ENCODE measurements around the gene LY9. TPM values are rescaled to one million over a fixed set of nuclear protein-coding genes. Genes with fewer than 3 reads are reported as not detected.

Gene LY9
- total RNA-seq, 2 experiments from 2014 or later, result 70.9 to 73.6 TPM

DNA sequence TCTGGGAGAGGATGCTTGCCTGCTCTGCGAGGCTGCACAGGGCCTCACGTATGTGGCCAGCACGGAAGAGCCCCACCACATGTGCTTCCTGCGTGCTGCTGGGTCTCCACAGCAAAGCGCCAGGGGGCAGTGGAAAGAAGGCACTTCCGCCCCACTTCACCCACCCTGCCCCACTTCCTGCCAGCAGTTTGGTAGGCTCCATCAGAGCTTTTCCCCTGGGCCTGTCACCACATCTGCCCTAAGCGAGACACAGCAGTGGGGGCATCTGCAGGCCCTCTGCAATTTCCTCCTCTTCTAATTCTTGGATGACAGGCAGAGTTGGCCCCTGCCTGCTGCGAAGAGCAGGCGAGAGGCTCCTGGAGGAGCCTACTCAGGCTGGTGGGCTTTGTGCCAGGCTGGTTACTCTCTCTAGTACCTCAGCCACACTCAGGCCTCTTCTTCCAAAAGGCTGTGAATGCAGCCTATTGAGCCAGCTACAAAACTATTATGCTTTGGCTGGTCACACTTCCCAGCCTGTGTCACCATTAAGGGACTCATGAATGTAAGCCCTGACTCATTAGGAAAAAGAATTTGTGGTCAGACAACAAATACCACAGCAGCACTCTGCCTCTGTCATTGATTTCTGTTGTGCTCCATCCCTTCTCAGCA is 41.7 kb downstream of the LY9 start:
- ATAC-seq (ENCODE audit: low read depth), result peak; percentile 92
- DNase-seq, result peak; percentile 84
- H3K4me1 Mint-ChIP-seq, result peaks cover 63% of the 10 kb centered on the region
- H3K9me3 Mint-ChIP-seq, result no peaks in the 10 kb centered on the region
- H3K27ac Mint-ChIP-seq, result peak overlapping the region; percentile 98
- H3K36me3 Mint-ChIP-seq, result peaks cover 5% of the 10 kb centered on the region
- H3K4me3 Mint-ChIP-seq, result peak overlapping the region; percentile 76
- POLR2A ChIA-PET, result interaction anchor here (0.7 to 4.1 kb wide), 15 partner anchors 9 to 154 kb away, joined by 3 to 25 read pairs (median 5); partner anchors contain the start of genes CD244, ITLN2 and LY9
- no peaks in the 10 kb centered on the region for H3K27me3 Mint-ChIP-seq

DNA sequence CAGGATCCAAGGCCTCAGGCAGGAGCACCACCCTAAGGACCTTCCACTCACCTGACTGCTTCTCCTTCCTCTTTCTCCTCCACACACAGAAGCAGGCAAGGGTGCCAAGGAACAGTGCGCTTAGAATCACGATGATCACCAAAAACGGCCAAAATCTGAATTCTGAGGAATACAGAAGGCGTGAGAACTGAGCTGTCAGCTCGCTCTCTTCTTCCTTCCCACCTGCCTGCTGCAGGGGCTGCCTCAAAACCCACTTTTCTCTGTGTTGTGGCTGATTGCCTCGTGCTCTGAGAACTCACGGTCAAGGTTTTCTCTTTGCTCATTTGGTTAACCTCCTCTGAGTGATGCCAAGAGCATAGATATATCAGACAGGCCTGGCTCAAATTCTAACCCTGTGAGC is 42.9 kb downstream of the LY9 start:
- Mint-ChIP-seq H3K9me3 (peaks cover 2% of the 10 kb centered on the region), H3K36me3 (peaks cover 11% of the 10 kb centered on the region), H3K27me3 (no peaks in the 10 kb centered on the region), H3K4me3 (peak overlapping the region; percentile 76), H3K27ac (peak overlapping the region; percentile 98), H3K4me1 (peaks cover 67% of the 10 kb centered on the region)
- no peak for ATAC-seq (ENCODE audit: low read depth)
- DNase-seq, result peak; percentile 53
- POLR2A ChIA-PET, result interaction anchor here (0.6 to 3.1 kb wide), 7 partner anchors 16 to 151 kb away, joined by 3 to 25 read pairs (median 4); partner anchors contain the start of gene CD244

DNA sequence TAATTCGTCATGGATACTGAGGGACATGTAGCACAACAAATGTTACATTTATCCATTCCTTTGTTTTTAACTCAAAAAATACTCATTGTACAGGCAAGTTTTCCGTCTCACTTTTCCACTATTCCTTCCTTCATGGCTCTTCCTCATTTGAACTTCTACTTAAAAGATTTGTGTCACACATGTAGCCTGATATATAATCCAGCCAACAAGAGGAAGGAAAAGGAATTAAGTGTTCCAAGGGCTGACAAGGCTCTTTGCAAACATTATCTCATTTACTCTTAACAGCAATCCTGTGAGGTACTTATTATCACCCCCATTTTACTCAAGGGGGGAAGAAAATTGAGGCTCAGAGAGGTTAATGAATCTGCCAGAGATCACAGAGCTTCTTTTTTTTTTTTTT is 43.8 kb downstream of the LY9 start:
- Mint-ChIP-seq H3K4me3 (no peak overlapping the region), H3K9me3 (peaks cover 6% of the 10 kb centered on the region), H3K27me3 (no peaks in the 10 kb centered on the region), H3K27ac (no peak overlapping the region), H3K36me3 (peaks cover 15% of the 10 kb centered on the region), H3K4me1 (peaks cover 68% of the 10 kb centered on the region)
- ATAC-seq (ENCODE audit: low read depth), result no peak
- POLR2A ChIA-PET, result interaction anchor here (0.6 to 0.9 kb wide), 2 partner anchors 8 to 114 kb away, joined by 3 to 4 read pairs; no protein-coding TSS in a partner anchor
- no peak for DNase-seq

DNA sequence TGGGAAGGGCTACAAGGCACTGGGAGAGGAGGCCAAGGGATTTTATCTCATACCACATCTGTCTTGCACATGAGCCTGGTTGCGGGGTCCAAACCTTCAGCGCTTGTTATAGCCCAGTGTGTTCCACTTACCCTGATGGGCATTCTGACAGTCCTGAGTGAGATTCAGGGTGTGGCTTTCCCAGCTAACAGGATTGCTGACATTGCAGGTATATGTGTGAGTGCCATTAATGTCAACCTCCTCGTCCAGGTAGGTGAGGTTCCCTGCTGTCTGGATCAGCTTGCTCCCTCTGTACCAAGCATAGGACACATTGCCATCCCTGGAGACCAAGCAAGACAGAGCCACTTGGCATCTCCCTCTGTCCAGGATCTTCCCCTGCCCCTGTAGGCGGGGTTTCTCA is 45.1 kb downstream of the LY9 start:
- Mint-ChIP-seq H3K27me3 (no peaks in the 10 kb centered on the region), H3K27ac (no peak overlapping the region), H3K4me3 (no peak overlapping the region), H3K36me3 (peaks cover 23% of the 10 kb centered on the region), H3K4me1 (peaks cover 61% of the 10 kb centered on the region), H3K9me3 (peaks cover 8% of the 10 kb centered on the region)
- ATAC-seq (ENCODE audit: low read depth) (no peak), DNase-seq (no peak)
- POLR2A ChIA-PET, result no interaction called here

DNA sequence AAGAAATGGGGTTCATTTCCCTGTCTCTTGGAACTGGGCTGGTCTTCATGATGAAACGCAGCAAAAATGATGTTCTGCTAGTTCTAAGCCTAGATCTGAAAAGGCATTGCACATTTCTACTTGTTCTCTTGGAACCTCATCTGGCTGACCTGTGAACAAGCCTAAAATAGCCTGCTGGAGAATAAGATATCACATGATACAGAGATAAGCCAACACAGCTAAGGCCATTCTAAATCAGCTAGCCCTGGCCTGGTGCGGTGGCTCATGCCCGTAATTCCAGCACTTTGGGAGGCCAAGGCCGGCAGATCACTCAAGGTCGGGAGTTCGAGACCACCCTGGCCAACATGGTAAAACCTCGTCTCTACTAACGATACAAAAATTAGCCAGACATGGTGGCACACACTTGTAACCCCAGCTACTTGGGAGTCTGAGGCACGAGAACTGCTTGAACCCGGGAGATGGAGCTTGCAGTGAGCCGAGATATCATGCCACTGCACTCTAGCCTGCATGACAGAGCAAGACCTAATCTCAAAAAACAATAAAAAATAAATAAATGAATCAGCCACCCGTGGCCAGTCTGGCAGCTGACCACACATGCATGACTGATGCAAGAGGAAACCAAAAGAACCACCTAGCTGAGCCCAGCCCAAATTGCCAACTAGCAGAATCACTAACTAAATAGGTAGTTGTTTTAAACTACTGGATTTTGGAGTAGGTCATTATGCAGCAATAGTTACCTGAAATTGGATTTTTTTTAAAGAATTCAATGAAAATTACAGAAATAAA is 48.7 kb downstream of the LY9 start:
- Mint-ChIP-seq H3K9me3 (peaks cover 8% of the 10 kb centered on the region), H3K4me3 (no peak overlapping the region), H3K27me3 (peaks cover 4% of the 10 kb centered on the region), H3K4me1 (peaks cover 34% of the 10 kb centered on the region), H3K36me3 (peaks cover 31% of the 10 kb centered on the region), H3K27ac (no peak overlapping the region)
- POLR2A ChIA-PET, result interaction anchor here (1.4 kb wide), 1 partner anchor 48 kb away, joined by 3 read pairs; the partner anchor contains the start of gene LY9
- DNase-seq (no peak), ATAC-seq (ENCODE audit: low read depth) (no peak)

DNA sequence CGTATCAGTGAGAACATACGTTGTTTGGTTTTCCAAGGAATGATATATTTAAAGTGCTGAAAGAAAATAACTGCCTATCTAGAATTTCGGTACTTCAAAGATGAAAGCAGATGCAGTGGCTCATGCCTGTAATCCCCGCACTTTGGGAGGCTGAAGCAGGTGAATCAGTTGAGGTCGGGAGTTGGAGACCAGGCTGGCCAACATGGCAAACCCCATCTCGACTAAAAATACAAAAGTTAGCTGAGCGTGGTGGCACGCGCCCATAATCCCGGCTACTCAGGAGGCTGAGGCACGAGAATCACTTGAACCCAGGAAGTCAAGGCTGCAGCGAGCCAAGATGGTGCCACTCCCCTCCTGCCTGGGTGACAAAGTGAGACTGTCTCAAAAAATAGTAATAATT is 50.3 kb downstream of the LY9 start:
- Mint-ChIP-seq H3K27ac (no peak overlapping the region), H3K4me3 (no peak overlapping the region), H3K27me3 (peaks cover 4% of the 10 kb centered on the region), H3K9me3 (peaks cover 8% of the 10 kb centered on the region), H3K36me3 (peaks cover 29% of the 10 kb centered on the region), H3K4me1 (peaks cover 31% of the 10 kb centered on the region)
- DNase-seq (no peak), ATAC-seq (ENCODE audit: low read depth) (no peak)
- POLR2A ChIA-PET, result interaction anchor here (1.2 kb wide), 1 partner anchor 9 kb away, joined by 6 read pairs; no protein-coding TSS in a partner anchor

DNA sequence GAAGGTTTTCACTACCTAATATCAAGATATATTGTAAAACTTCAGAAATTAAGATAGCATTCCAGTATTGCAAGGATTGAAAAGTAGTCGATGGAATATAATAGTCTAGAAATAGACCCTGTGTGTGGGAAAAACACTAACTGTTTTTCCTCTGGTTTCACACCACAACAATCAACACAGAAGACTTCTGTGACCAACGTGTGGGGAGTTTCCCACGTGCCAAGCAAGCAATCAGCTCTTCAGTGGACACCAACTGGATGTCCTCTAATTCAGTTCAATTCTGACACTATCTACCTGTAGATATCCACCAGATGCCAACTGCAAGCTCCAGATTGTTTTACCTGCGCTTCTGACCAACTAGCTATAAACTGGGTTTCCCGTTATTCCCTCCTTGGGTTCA is 54.6 kb downstream of the LY9 start:
- Mint-ChIP-seq H3K4me1 (peaks cover 6% of the 10 kb centered on the region), H3K9me3 (no peaks in the 10 kb centered on the region), H3K27me3 (peaks cover 4% of the 10 kb centered on the region), H3K4me3 (no peak overlapping the region), H3K27ac (no peak overlapping the region), H3K36me3 (peaks cover 19% of the 10 kb centered on the region)
- DNase-seq (no peak), ATAC-seq (ENCODE audit: low read depth) (no peak)
- POLR2A ChIA-PET, result no interaction called here

DNA sequence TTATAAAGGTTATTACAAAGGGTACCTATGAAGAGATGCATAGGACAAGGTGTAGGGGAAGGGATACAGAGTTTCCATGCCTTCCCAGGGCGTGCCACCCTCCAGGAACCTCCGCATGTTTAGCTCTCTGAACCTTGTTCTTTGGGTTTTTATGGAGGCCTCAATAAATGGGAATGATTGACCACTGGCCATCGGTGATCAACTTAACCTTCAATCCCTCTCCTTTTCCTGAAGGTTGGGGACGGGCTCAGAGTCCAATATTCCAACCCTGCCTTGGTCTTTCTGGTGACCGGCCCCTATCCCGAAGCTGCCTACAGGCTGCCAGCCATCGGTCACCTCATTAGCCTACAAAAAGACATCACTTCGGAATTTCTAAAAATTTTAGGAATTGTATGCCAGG is 55.0 kb downstream of the LY9 start:
- Mint-ChIP-seq H3K27ac (no peak overlapping the region), H3K27me3 (peaks cover 4% of the 10 kb centered on the region), H3K36me3 (peaks cover 17% of the 10 kb centered on the region), H3K4me3 (no peak overlapping the region), H3K4me1 (peaks cover 6% of the 10 kb centered on the region), H3K9me3 (no peaks in the 10 kb centered on the region)
- DNase-seq (no peak), ATAC-seq (ENCODE audit: low read depth) (no peak)
- POLR2A ChIA-PET, result interaction anchor here (1.1 kb wide), 1 partner anchor 14 kb away, joined by 3 read pairs; no protein-coding TSS in a partner anchor

DNA sequence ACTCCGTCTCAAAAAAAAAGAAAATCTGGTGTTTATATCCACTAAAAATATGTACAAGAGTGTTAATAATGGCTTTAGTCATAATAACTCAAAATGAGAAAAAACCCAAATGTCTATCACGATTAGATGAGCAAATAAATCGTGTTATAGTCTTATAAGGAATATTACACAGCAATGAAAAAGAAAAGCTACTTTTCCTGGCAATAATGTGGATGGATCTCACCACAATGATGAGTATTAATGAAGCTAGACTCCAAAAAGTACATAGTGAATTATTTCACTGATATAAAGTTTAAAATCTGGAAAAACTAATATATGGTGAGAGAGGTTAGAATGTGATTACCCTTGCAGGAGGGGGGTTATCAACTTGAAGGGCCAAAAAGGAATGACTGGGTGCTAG is 57.0 kb downstream of the LY9 start:
- Mint-ChIP-seq H3K36me3 (peaks cover 15% of the 10 kb centered on the region), H3K9me3 (no peaks in the 10 kb centered on the region), H3K4me1 (peaks cover 7% of the 10 kb centered on the region), H3K27me3 (no peaks in the 10 kb centered on the region), H3K27ac (no peak overlapping the region), H3K4me3 (no peak overlapping the region)
- POLR2A ChIA-PET, result interaction anchor here (0.9 kb wide), 1 partner anchor 15 kb away, joined by 3 read pairs; no protein-coding TSS in a partner anchor
- no peak for DNase-seq
- ATAC-seq (ENCODE audit: low read depth), result no peak

DNA sequence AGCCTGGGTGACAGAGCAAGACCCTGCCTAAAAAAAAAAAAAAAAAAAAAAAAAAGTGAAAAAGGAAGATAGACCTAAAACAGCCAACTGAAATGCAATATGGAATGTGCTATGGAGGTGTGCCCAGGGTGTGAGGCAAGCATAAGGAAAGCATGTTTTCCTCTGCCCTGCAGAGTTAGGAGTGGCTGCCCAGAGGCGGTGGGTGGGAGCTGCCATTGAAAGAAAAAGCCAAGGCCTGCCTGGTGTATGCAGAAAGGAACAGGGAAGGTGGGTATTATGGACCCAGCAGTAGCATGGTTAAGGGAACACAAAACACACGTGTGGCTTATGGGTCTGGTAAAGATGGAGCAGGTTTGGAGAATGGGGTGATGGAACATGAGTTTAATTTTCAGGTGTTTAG is 57.8 kb downstream of the LY9 start:
- POLR2A ChIA-PET, result no interaction called here
- no peak overlapping the region for H3K27ac Mint-ChIP-seq
- peaks cover 13% of the 10 kb centered on the region for H3K36me3 Mint-ChIP-seq
- no peaks in the 10 kb centered on the region for H3K27me3 Mint-ChIP-seq
- H3K4me3 Mint-ChIP-seq, result no peak overlapping the region
- DNase-seq, result no peak
- no peaks in the 10 kb centered on the region for H3K9me3 Mint-ChIP-seq
- H3K4me1 Mint-ChIP-seq, result peaks cover 9% of the 10 kb centered on the region
- ATAC-seq (ENCODE audit: low read depth), result no peak

DNA sequence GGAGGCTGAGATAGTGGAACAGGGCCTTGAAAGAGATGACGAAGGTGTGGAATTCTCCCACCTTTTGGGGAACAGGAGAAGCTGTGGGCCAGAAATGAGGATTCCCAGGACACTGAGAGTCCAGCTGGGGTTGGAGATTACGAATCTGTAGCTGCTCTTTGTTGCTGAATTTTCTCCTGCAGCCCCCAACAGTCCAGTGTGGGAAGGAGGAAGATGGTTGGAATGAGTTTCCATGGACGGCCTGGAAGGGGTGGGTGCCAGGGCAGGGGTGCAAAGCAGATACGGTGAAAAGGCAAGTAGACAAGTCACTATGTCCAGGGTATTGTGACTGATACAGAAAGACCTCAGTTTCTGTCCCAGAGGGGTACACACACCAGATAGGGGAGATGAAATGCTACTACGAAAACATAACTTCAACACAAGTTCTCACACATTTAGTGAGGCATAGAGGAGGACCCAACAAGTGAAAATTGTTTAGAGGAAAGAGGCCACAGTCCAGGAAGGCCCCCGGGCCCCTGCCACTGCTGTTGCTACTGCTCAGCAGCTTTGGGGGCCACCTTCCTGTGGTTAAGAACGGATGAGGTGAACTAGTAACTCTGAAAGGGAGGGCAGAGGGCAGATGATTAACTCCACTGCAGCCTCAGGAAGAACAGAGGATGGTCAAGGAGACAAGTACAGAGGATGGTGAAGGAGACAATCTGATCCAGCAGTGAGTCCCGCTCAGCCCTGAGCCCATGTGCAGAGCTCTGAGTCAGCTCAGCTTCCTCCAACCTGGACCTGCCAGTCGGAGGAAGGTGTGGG is 59.4 kb downstream of the LY9 start:
- Mint-ChIP-seq H3K4me3 (no peak overlapping the region), H3K9me3 (no peaks in the 10 kb centered on the region), H3K27ac (no peak overlapping the region), H3K36me3 (peaks cover 13% of the 10 kb centered on the region), H3K27me3 (no peaks in the 10 kb centered on the region), H3K4me1 (peaks cover 13% of the 10 kb centered on the region)
- ATAC-seq (ENCODE audit: low read depth), result peak; percentile 89
- POLR2A ChIA-PET, result interaction anchor here (2.2 kb wide), 1 partner anchor 18 kb away, joined by 19 read pairs; no protein-coding TSS in a partner anchor
- DNase-seq, result peak; percentile 53

DNA sequence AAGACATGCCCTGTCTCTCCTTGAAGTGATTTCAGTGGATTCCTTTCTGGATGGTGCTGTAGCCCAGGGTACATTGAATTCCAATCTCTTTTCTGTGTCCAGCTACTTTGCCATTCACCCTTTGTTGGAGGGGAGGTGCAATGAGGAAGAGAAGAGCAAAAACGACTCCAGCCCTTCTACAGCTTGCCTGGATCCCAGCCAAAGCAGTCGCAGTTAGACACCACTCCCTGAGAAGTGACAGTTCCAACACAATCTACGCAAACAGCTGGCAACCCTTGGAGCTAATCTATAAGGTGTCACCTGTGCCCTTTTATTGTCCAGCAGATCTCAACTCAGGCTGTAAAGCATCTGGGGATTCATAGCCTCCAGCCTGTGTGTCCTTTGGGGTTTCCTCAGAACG is 62.1 kb downstream of the LY9 start:
- ATAC-seq (ENCODE audit: low read depth) (no peak), DNase-seq (no peak)
- Mint-ChIP-seq H3K36me3 (peaks cover 9% of the 10 kb centered on the region), H3K27ac (no peak overlapping the region), H3K27me3 (no peaks in the 10 kb centered on the region), H3K9me3 (no peaks in the 10 kb centered on the region), H3K4me3 (no peak overlapping the region), H3K4me1 (peaks cover 33% of the 10 kb centered on the region)
- POLR2A ChIA-PET, result no interaction called here

DNA sequence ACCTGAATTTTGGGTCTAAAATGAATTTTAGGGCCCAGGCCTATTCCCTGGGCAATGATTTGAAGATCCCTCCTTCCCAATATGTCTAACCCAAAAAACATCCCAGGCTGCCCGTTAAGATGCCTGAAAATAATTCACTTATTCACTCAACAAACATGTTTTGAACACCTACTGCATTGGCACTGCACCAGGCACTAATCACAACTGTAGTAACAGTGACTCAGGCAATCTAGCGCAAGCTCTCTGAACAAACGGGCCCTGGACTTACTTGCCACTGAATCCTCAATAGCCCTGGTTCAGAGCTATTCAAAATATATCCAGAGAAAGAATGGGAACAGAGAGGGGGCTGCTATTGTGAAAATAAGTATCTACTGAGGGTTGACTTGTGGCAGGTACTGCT is 62.5 kb downstream of the LY9 start:
- POLR2A ChIA-PET, result no interaction called here
- Mint-ChIP-seq H3K27me3 (no peaks in the 10 kb centered on the region), H3K9me3 (no peaks in the 10 kb centered on the region), H3K4me1 (peaks cover 34% of the 10 kb centered on the region), H3K27ac (no peak overlapping the region), H3K4me3 (no peak overlapping the region), H3K36me3 (peaks cover 6% of the 10 kb centered on the region)
- ATAC-seq (ENCODE audit: low read depth) (no peak), DNase-seq (no peak)
